Neural progenitor cell (in vitro differentiated cells): Measurements from ENCODE around the gene ZNF385C.

ENCODE experiments used
- CTCF ChIP-seq: fragments of 200-600 bp; sonication (generic); IDR thresholded peaks from 2 replicates; pipeline ENCODE4 v1.5.1; 2017; ENCODE audit warnings: antibody characterized with exemption, mild to moderate bottlenecking
- EZH2 ChIP-seq: fragments of 200-600 bp; sonication (generic); IDR thresholded peaks from 2 replicates; pipeline ENCODE4 v1.6.1; 2017; ENCODE audit warnings: antibody characterized with exemption, mild to moderate bottlenecking, moderate library complexity
- EZH2phosphoT487 ChIP-seq: fragments of 200-600 bp; sonication (generic); IDR thresholded peaks from 2 replicates; pipeline ENCODE4 v1.6.1; 2017; ENCODE audit warnings: antibody characterized with exemption

GRCh38 chr17:42118126-42118510, 19.8 kb upstream of the ZNF385C start:
- TF ChIP-seq CTCF (no peak), EZH2 (no peak), EZH2phosphoT487 (no peak)
